Neuronal stem cell (in vitro differentiated cells): ENCODE measurements around the gene UBL5.

Experiments used
- DNase-seq: peaks from one replicate; pipeline ENCODE4 v3.0.0-alpha.2; 2013; ENCODE audit warnings: low spot score
- H2AFZ ChIP-seq: one replicate; pipeline ENCODE4 v1.6.1; 2013; ENCODE audit warnings: mild to moderate bottlenecking, low read length, inconsistent platforms
- H2AK5ac ChIP-seq: 2 replicates; pipeline ENCODE4 v1.6.1; 2013; ENCODE audit warnings: low read depth, mild to moderate bottlenecking, inconsistent platforms, low read length, moderate library complexity, mixed read lengths
- H2BK120ac ChIP-seq: 2 replicates; pipeline ENCODE4 v1.6.1; 2013; ENCODE audit warnings: low read depth, mild to moderate bottlenecking, inconsistent platforms, low read length, moderate library complexity, mixed read lengths
- H2BK12ac ChIP-seq: one replicate; pipeline ENCODE4 v1.6.1; 2013; ENCODE audit warnings: low read length, inconsistent platforms
- H2BK15ac ChIP-seq: 2 replicates; pipeline ENCODE4 v1.6.1; 2013; ENCODE audit warnings: mild to moderate bottlenecking, low read length, inconsistent platforms, mixed read lengths
- H2BK5ac ChIP-seq: one replicate; pipeline ENCODE4 v1.6.1; 2013; ENCODE audit warnings: inconsistent platforms, mild to moderate bottlenecking, low read length, moderate library complexity
- H3K14ac ChIP-seq: one replicate; pipeline ENCODE4 v1.6.1; 2013; ENCODE audit warnings: low read length, inconsistent platforms
- H3K18ac ChIP-seq: 2 replicates; pipeline ENCODE4 v1.6.1; 2013; ENCODE audit warnings: low read length, inconsistent platforms
- H3K23ac ChIP-seq: 2 replicates; pipeline ENCODE4 v1.6.1; 2013; ENCODE audit warnings: low read depth, mild to moderate bottlenecking, mixed read lengths, low read length, inconsistent platforms; ENCODE audit not compliant: poor library complexity
- H3K27ac ChIP-seq: replicated peaks from 3 replicates; pipeline ENCODE4 v1.5.1; 2013; ENCODE audit warnings: low read length, inconsistent platforms
- H3K27me3 ChIP-seq, 3 experiments: 2 replicates each; pipeline ENCODE4 v1.6.1; 2013; ENCODE audit warnings: low read length in 3 of 3, mild to moderate bottlenecking in 2 of 3, inconsistent platforms in 1 of 3, low read depth in 1 of 3, mixed read lengths in 1 of 3, moderate library complexity in 1 of 3; ENCODE audit not compliant: control insufficient read depth in 3 of 3, insufficient read depth in 3 of 3
- H3K36me3 ChIP-seq, 2 donors: replicated peaks in 1 of 2; 2 replicates each; pipeline ENCODE4 v1.6.1; 2013; ENCODE audit warnings: low read length in 2 of 2; ENCODE audit not compliant: control insufficient read depth in 2 of 2, insufficient read depth in 2 of 2
- H3K4ac ChIP-seq: 2 replicates; pipeline ENCODE4 v1.6.1; 2013; ENCODE audit warnings: inconsistent platforms, mild to moderate bottlenecking, low read length, moderate library complexity
- H3K4me1 ChIP-seq, 2 donors: 1 replicate in 1 of 2; 2 replicates in 1 of 2; pipeline ENCODE4 v1.6.1; 2013; ENCODE audit warnings: low read length in 2 of 2, low read depth in 1 of 2; ENCODE audit not compliant: control insufficient read depth in 2 of 2, insufficient read depth in 1 of 2
- H3K4me2 ChIP-seq: one replicate; pipeline ENCODE4 v1.6.1; 2013; ENCODE audit warnings: mild to moderate bottlenecking, low read length, inconsistent platforms; ENCODE audit not compliant: insufficient read depth, poor library complexity, severe bottlenecking
- H3K4me3 ChIP-seq, 2 donors: 2 replicates each; pipeline ENCODE4 v1.5.1; 2013; ENCODE audit warnings: low read length in 2 of 2, mild to moderate bottlenecking in 2 of 2, inconsistent platforms in 1 of 2, moderate library complexity in 1 of 2
- H3K79me1 ChIP-seq: one replicate; pipeline ENCODE4 v1.6.1; 2013; ENCODE audit warnings: low read depth, mild to moderate bottlenecking, inconsistent platforms, low read length, moderate library complexity
- H3K9ac ChIP-seq: one replicate; pipeline ENCODE4 v1.6.1; 2013; ENCODE audit warnings: mild to moderate bottlenecking, low read depth, low read length, inconsistent platforms; ENCODE audit not compliant: poor library complexity
- H3K9me3 ChIP-seq, 2 donors: replicated peaks in 1 of 2; 2 replicates each; pipeline versions ENCODE3 to v1.6.1; 2013; ENCODE audit warnings: low read length in 2 of 2, mild to moderate bottlenecking in 2 of 2, inconsistent platforms in 1 of 2, low read depth in 1 of 2, mixed read lengths in 1 of 2, moderate library complexity in 1 of 2; ENCODE audit not compliant: control insufficient read depth in 2 of 2, insufficient read depth in 1 of 2
- H4K8ac ChIP-seq: one replicate; pipeline ENCODE4 v1.6.1; 2013; ENCODE audit warnings: low read depth, mild to moderate bottlenecking, inconsistent platforms, low read length, moderate library complexity
- H4K91ac ChIP-seq: one replicate; pipeline ENCODE4 v1.6.1; 2013; ENCODE audit warnings: low read length, low read depth, mild to moderate bottlenecking, inconsistent platforms; ENCODE audit not compliant: poor library complexity
- WGBS, 2 donors: extraction: QIAGEN DNeasy Blood & Tissue Kit; methylation state at CpG; one replicate each; pipeline ENCODE4 v1.1.7; 2013; ENCODE audit warnings: missing lambda C conversion rate in 2 of 2, mixed read lengths in 1 of 2; ENCODE audit not compliant: insufficient read length in 2 of 2, insufficient replicate concordance in 1 of 2; ENCODE audit errors: extremely low coverage in 2 of 2; 5-methylcytosine and 5-hydroxymethylcytosine counted together

UBL5 gene

DNA sequence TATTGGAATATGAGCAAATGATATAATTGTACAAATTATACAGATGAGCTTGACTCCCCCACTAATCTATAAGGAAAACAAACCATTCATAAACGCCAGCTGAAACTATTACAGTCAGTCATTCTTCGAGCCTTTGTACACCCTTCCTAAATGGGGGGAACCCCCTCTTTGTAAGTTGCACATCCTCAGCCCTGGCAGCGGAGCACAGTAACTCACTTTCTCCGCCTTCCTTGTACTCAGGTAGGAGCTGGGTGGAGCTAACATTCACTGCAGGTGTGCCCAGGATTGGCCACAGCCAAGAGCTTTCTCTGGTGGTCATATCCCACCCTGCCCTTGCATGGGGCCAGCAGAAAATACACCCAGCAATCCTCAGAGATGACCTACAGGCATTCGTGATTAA is 36.0 kb downstream of the UBL5 start:
- Histone ChIP-seq H3K18ac (no peak overlapping the region), H2BK120ac (no peak overlapping the region), H3K4me1 (no peaks in the 10 kb centered on the region), H3K9ac (no peak overlapping the region), H3K27ac (no peak overlapping the region), H3K27me3 (no peaks in the 10 kb centered on the region), H4K8ac (no peak overlapping the region), H3K4me3 (no peak overlapping the region), H2AFZ (no peak overlapping the region), H3K36me3 (no peaks in the 10 kb centered on the region), H2BK5ac (no peak overlapping the region), H2AK5ac (no peak overlapping the region), H3K23ac (no peak overlapping the region), H3K14ac (peak overlapping the region; percentile 56), H3K4ac (no peak overlapping the region), H2BK15ac (no peak overlapping the region), H3K9me3 (no peaks in the 10 kb centered on the region), H2BK12ac (no peak overlapping the region), H3K4me2 (no peak overlapping the region), H3K79me1 (no peaks in the 10 kb centered on the region), H4K91ac (no peak overlapping the region)
- no peak for DNase-seq
- no CpG with 5 or more reads among the region's 5 CpGs for WGBS, 2 donors

DNA sequence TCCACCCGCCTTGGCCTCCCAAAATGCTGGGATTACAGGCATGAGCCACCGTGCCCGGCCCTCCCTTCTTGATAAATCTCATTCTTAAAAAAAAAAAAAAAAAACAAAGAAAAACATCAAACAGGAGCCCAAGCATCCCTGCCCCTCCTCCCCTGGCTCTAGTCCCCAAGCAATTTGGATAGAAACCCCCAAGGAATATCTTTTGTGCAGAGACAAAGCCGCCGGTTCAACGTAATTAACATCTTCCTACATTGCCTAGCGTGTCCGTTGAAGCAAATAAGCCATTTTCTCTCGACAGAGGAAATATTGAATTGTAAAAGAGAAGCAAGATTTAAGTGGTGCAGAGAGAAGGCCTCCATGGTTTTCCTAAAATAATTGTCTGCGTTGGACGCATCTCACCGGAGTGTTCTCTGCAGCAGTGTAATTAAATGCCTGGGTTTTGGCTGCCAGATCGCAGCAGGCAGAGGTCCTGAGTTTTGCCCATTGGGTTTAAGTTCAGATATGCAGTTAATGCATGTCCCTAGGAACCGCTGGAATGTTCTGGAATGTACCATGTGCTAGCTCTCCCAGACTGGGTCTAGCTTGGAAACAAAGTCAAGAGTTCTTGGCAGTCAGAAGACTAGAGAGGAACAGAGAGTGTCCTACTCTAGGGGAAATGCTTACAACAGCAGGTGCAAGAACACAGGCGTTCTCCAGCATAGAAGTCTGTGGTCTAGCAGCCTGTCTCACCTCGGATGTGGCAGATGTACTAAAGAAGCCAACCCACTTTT is 38.2 kb downstream of the UBL5 start:
- H4K91ac ChIP-seq, result no peak overlapping the region
- no peaks in the 10 kb centered on the region for H3K9me3 ChIP-seq
- no peaks in the 10 kb centered on the region for H3K4me1 ChIP-seq
- H3K9ac ChIP-seq, result no peak overlapping the region
- no peak overlapping the region for H4K8ac ChIP-seq
- H2AK5ac ChIP-seq, result no peak overlapping the region
- H2BK120ac ChIP-seq, result no peak overlapping the region
- H3K18ac ChIP-seq, result no peak overlapping the region
- no CpG with 5 or more reads among the region's 16 CpGs for WGBS, 2 donors
- no peaks in the 10 kb centered on the region for H3K79me1 ChIP-seq
- H3K23ac ChIP-seq, result no peak overlapping the region
- no peak overlapping the region for H3K4ac ChIP-seq
- no peak overlapping the region for H3K4me3 ChIP-seq
- no peak overlapping the region for H3K14ac ChIP-seq
- no peak overlapping the region for H2BK15ac ChIP-seq
- H2BK12ac ChIP-seq, result no peak overlapping the region
- peak overlapping the region; percentile 45 for H2AFZ ChIP-seq
- no peak for DNase-seq
- no peak overlapping the region for H3K4me2 ChIP-seq
- no peaks in the 10 kb centered on the region for H3K27me3 ChIP-seq
- no peak overlapping the region for H2BK5ac ChIP-seq
- no peak overlapping the region for H3K27ac ChIP-seq
- H3K36me3 ChIP-seq, result no peaks in the 10 kb centered on the region

DNA sequence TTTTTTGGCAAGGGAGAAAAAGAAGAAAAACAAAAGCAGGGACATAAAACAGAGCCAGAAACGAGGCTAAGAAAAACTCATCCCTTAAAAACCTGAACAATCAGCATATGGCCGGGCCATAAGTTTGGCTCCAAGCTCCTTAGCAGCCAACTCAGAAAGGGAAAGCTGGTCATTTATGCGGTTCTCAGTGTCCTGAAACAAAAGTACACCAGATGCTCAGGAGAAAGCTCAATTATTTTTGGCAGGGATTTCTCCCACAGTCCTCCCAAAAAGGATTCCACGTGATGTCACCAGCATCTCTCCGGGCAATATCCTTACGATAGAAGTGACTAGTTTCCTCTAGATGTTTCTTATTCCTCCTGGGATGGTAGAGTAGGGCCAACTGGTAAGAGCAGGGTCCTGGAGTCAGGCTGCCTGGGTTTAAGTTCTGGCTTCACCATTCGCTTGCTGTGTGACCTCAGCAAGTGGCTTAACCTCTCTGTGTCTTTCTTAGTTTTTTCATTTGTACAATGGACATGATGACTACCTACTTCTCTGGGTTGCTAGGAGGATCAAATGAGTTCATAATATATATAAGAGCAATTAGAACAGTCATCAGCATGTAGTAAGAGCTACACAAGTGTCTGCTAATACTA is 41.4 kb downstream of the UBL5 start:
- DNase-seq, result no peak
- H3K27me3 ChIP-seq, result no peaks in the 10 kb centered on the region
- H2AFZ ChIP-seq, result no peak overlapping the region
- no peak overlapping the region for H4K8ac ChIP-seq
- H3K4me2 ChIP-seq, result no peak overlapping the region
- no peak overlapping the region for H3K14ac ChIP-seq
- no peak overlapping the region for H3K23ac ChIP-seq
- H3K36me3 ChIP-seq, result no peaks in the 10 kb centered on the region
- no peaks in the 10 kb centered on the region for H3K4me1 ChIP-seq
- no peaks in the 10 kb centered on the region for H3K79me1 ChIP-seq
- no peak overlapping the region for H2AK5ac ChIP-seq
- no CpG with 5 or more reads among the region's 7 CpGs for WGBS, 2 donors
- H2BK5ac ChIP-seq, result no peak overlapping the region
- H2BK120ac ChIP-seq, result no peak overlapping the region
- no peaks in the 10 kb centered on the region for H3K9me3 ChIP-seq
- H3K9ac ChIP-seq, result no peak overlapping the region
- no peak overlapping the region for H3K4me3 ChIP-seq
- no peak overlapping the region for H2BK12ac ChIP-seq
- H2BK15ac ChIP-seq, result no peak overlapping the region
- no peak overlapping the region for H3K27ac ChIP-seq
- no peak overlapping the region for H3K18ac ChIP-seq
- H4K91ac ChIP-seq, result no peak overlapping the region
- no peak overlapping the region for H3K4ac ChIP-seq

DNA sequence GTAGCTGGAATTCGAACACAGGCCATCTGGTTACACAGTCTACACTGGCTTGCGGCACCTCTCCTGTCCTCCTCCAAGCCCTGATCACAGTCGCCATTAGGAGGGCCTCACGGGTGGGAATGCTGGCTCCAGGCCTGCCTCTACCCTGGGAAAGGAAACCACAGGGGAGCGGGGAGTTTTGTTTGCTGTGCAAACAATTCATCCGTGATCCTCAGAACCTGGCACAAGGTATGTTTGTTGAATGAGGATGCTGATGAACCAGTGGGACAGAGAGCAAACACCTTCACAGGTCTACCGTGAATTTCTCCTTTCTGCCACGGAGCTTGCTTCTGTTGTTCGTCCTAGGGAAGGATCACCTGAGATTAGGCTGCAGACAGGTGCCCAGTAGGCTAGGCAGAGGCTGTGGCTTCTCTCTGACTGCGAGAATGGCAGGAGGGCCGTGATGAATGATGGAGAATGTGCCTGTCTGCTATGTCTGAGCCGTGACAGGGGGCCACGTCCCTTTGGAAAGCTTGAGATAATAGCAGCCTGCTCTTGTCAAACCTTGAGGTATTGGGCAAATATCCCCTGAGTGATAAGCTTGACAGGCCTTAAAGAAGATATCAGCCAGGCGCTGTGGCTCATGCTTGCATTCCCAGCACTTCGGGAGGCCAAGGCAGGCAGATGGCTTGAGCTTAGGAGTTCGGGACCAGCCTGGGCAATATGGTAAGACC is 44.1 kb downstream of the UBL5 start:
- Histone ChIP-seq H2BK5ac (no peak overlapping the region), H3K36me3 (no peaks in the 10 kb centered on the region), H3K4me1 (peaks cover 5 to 7% of the 10 kb centered on the region in 2 donors), H3K18ac (no peak overlapping the region), H3K4ac (no peak overlapping the region), H2AK5ac (no peak overlapping the region), H3K14ac (no peak overlapping the region), H4K91ac (no peak overlapping the region), H4K8ac (no peak overlapping the region), H2BK12ac (no peak overlapping the region), H3K9ac (no peak overlapping the region), H3K4me2 (no peak overlapping the region), H3K27me3 (no peaks in the 10 kb centered on the region), H2BK120ac (no peak overlapping the region), H2BK15ac (no peak overlapping the region), H2AFZ (no peak overlapping the region), H3K9me3 (no peaks in the 10 kb centered on the region), H3K23ac (no peak overlapping the region), H3K79me1 (no peaks in the 10 kb centered on the region), H3K4me3 (peak overlapping the region in 1 of 2 donors; percentile 30), H3K27ac (no peak overlapping the region)
- DNase-seq, result no peak
- WGBS, 2 donors, result no CpG with 5 or more reads among the region's 16 CpGs
